Endothelial cell of umbilical vein (primary cell): Measurements from ENCODE around the gene PSTK. TPM values are rescaled to one million over a fixed set of nuclear protein-coding genes. Genes with fewer than 3 reads are reported as not detected.

ENCODE experiments used
- BruUV-seq: library from RNA; stranded (reverse); fragments of 400-500 nt; replicated peaks from 2 replicates; lab custom pipeline; 2021; lab: Mats Ljungman, UMichigan
- CTCF ChIA-PET: fragments of 300-600, 350-600 bp; sonication (Branson Sonifier 250); formaldehyde crosslinking; loops from one replicate; lab custom pipeline; 2021; ENCODE audit warnings: antibody characterized with exemption, inconsistent platforms; lab: Charles Lee
- POLR2A ChIA-PET: fragments of 300-600, 350-600 bp; sonication (Branson Sonifier 250); formaldehyde crosslinking; loops from one replicate; lab custom pipeline; 2021; ENCODE audit warnings: antibody characterized with exemption, inconsistent platforms; lab: Charles Lee
- DNase-seq: peaks from one replicate; pipeline ENCODE4 v3.0.0-alpha.2; 2011; ENCODE audit warnings: low read depth, low spot score
- FAIRE-seq: peaks from 2 replicates; lab custom pipeline; 2011; peaks lifted over from hg19 to GRCh38; lab: Jason Lieb, UNC
- H2AFZ ChIP-seq: 2 replicates; pipeline ENCODE4 v1.6.0; 2012; ENCODE audit warnings: low read depth, low read length, control low read depth, inconsistent platforms
- H3K27ac ChIP-seq: 2 replicates; pipeline ENCODE4 v1.5.1; 2011; ENCODE audit warnings: low read depth, mild to moderate bottlenecking, control low read depth, low read length, moderate library complexity; ENCODE audit not compliant: insufficient read depth
- H3K27me3 ChIP-seq, 2 experiments: 2 replicates each; pipeline versions ENCODE4 v1.6.0 to v1.6.1; 2011; ENCODE audit warnings: low read length in 2 of 2, mixed read lengths in 1 of 2; ENCODE audit not compliant: control insufficient read depth in 2 of 2, insufficient read depth in 2 of 2
- H3K36me3 ChIP-seq, 2 experiments: 2 replicates in 1 of 2; 3 replicates in 1 of 2; pipeline ENCODE4 v1.5.1; 2011; ENCODE audit warnings: low read length in 2 of 2, mild to moderate bottlenecking in 1 of 2, moderate library complexity in 1 of 2; ENCODE audit not compliant: control insufficient read depth in 2 of 2, insufficient read depth in 2 of 2; ENCODE audit errors: extremely low read depth in 1 of 2
- H3K4me1 ChIP-seq: 3 replicates; pipeline ENCODE4 v1.5.1; 2011; ENCODE audit warnings: mild to moderate bottlenecking, low read length; ENCODE audit not compliant: control insufficient read depth, insufficient read depth; ENCODE audit errors: extremely low read depth
- H3K4me2 ChIP-seq: 2 replicates; pipeline ENCODE4 v1.6.1; 2011; ENCODE audit warnings: low read length, control low read depth, mixed read lengths; ENCODE audit not compliant: insufficient read depth
- H3K4me3 ChIP-seq, 3 experiments: fragments of 200-600 bp in 1 of 3; sonication (generic), shearing (Covaris generic) in 1 of 3; replicated peaks in 1 of 3; 2 replicates each; pipeline ENCODE4 v1.5.1; 2011 to 2016; ENCODE audit warnings: control low read depth in 3 of 3, low read length in 3 of 3, mild to moderate bottlenecking in 2 of 3, inconsistent platforms in 1 of 3, low read depth in 1 of 3, moderate library complexity in 1 of 3; ENCODE audit not compliant: insufficient read depth in 1 of 3
- H3K79me2 ChIP-seq: 2 replicates; pipeline ENCODE4 v1.6.0; 2012; ENCODE audit warnings: low read length, inconsistent platforms; ENCODE audit not compliant: control insufficient read depth, insufficient read depth
- H3K9ac ChIP-seq: replicated peaks from 2 replicates; pipeline ENCODE3; 2011; ENCODE audit warnings: low read length, control low read depth; ENCODE audit not compliant: insufficient read depth; ENCODE audit errors: extremely low read depth
- H3K9me1 ChIP-seq: replicated peaks from 3 replicates; pipeline ENCODE4 v1.6.0; 2011; ENCODE audit warnings: mild to moderate bottlenecking, low read length; ENCODE audit not compliant: control insufficient read depth, insufficient read depth; ENCODE audit errors: extremely low read depth
- H3K9me3 ChIP-seq: replicated peaks from 2 replicates; pipeline ENCODE4 v1.5.1; 2012; ENCODE audit warnings: low read length, inconsistent platforms; ENCODE audit not compliant: control insufficient read depth, insufficient read depth
- H4K20me1 ChIP-seq: replicated peaks from 2 replicates; pipeline ENCODE3; 2011; ENCODE audit warnings: mild to moderate bottlenecking, low read length; ENCODE audit not compliant: control insufficient read depth, insufficient read depth; ENCODE audit errors: extremely low read depth
- CTCF ChIP-seq, 2 donors: IDR thresholded peaks; 1 replicate in 1 of 2; 2 replicates in 1 of 2; pipeline ENCODE4 v1.5.1; 2011; ENCODE audit warnings: low read length in 2 of 2, mild to moderate bottlenecking in 2 of 2, moderate library complexity in 2 of 2, control low read depth in 1 of 2, inconsistent platforms in 1 of 2, low read depth in 1 of 2; ENCODE audit not compliant: insufficient read depth in 1 of 2; ENCODE audit errors: extremely low read depth in 1 of 2
- EZH2 ChIP-seq: IDR thresholded peaks from 2 replicates; pipeline ENCODE4 v1.6.1; 2012; ENCODE audit warnings: borderline replicate concordance, low read depth, mild to moderate bottlenecking, moderate library complexity, low read length, inconsistent platforms; ENCODE audit not compliant: severe bottlenecking
- FOS ChIP-seq: IDR thresholded peaks from 2 replicates; pipeline ENCODE4 v1.6.1; 2011; ENCODE audit warnings: mild to moderate bottlenecking, low read length, moderate library complexity, borderline replicate concordance; ENCODE audit not compliant: insufficient read depth
- GATA2 ChIP-seq: IDR thresholded peaks from 2 replicates; pipeline ENCODE4 v1.7.0; 2011; ENCODE audit warnings: low read depth, mild to moderate bottlenecking, moderate library complexity, mixed read lengths, low read length; ENCODE audit not compliant: insufficient read length, insufficient read depth
- JUN ChIP-seq: IDR thresholded peaks from 2 replicates; pipeline ENCODE4 v1.6.1; 2011; ENCODE audit warnings: borderline replicate concordance, low read depth; ENCODE audit not compliant: insufficient read length, insufficient read depth
- MAX ChIP-seq: IDR thresholded peaks from 2 replicates; pipeline ENCODE4 v1.6.1; 2011; ENCODE audit not compliant: insufficient read depth, insufficient read length
- MYC ChIP-seq: IDR thresholded peaks from one replicate; pipeline ENCODE4 v1.6.1; 2011; ENCODE audit warnings: mild to moderate bottlenecking, low read depth, low read length
- POLR2A ChIP-seq: IDR thresholded peaks from 2 replicates; pipeline ENCODE4 v1.6.1; 2012; ENCODE audit warnings: low read depth, mild to moderate bottlenecking, control low read depth, low read length
- POLR2AphosphoS5 ChIP-seq: IDR thresholded peaks from 2 replicates; pipeline ENCODE4 v1.6.1; 2012; ENCODE audit warnings: low read depth, mild to moderate bottlenecking, control low read depth, low read length, moderate library complexity; ENCODE audit not compliant: insufficient read depth
- dilution Hi-C: fragments of 300-500 bp; cut with MboI; formaldehyde crosslinking; loops from one replicate; pipeline ENCODE4 v1.15.0; 2019; ENCODE audit warnings: low sequenced_read_pairs; ENCODE audit not compliant: extremely low pct_ligation_motif_present
- intact Hi-C: fragments of 100-400 bp; cut with micrococcal nuclease; formaldehyde crosslinking; loops from one replicate; pipeline ENCODE4 v1.10.0; 2022
- polyA plus RNA-seq, 4 experiments: library from polyadenylated mRNA; depleted of rRNA in 3 of 4; stranded (reverse) in 3 of 4; unstranded in 1 of 4; fragments of >200 nt; gene quantifications; 2 replicates each; pipeline versions ENCODE4 v1.2.1 to v1.2.3, GENCODE V29; 2011 to 2012; ENCODE audit warnings: missing spikeins in 1 of 4
- total RNA-seq: library from RNA; stranded (reverse); gene quantifications from 2 replicates; pipeline ENCODE4 v1.2.3, GENCODE V29; 2021

Gene PSTK
- total and polyA plus RNA-seq, 2 donors (not counting 3 experiments of a cell fraction or from before 2014, with no cell fraction given): 2.2 to 2.7 TPM

- DNase-seq: no peak
- Histone ChIP-seq H3K36me3 (no peaks in the 10 kb centered on the region), H3K9ac (no peak overlapping the region), H2AFZ (no peak overlapping the region), H3K4me2 (no peak overlapping the region), H3K79me2 (no peaks in the 10 kb centered on the region), H3K27me3 (no peaks in the 10 kb centered on the region), H3K27ac (no peak overlapping the region), H3K9me1 (no peaks in the 10 kb centered on the region), H4K20me1 (no peaks in the 10 kb centered on the region), H3K4me3 (no peak overlapping the region), H3K4me1 (no peaks in the 10 kb centered on the region), H3K9me3 (no peaks in the 10 kb centered on the region)
- dilution Hi-C loops: no loop called here
- no peak for TF ChIP-seq MYC
- no peak for TF ChIP-seq MAX
- TF ChIP-seq POLR2AphosphoS5: no peak
- no peak for TF ChIP-seq EZH2
- TF ChIP-seq JUN: no peak
- no peak for TF ChIP-seq POLR2A
- TF ChIP-seq GATA2: no peak
- no peak for TF ChIP-seq FOS
- TF ChIP-seq CTCF (IDR thresholded peaks at IDR 0.05; ENCODE audit: extremely low read depth in 1 of 2, insufficient read depth in 1 of 2, low read depth in 1 of 2, low read length in 2 of 2): no peak
- no peak for FAIRE-seq
- CTCF ChIA-PET: interaction anchor here (2.0 kb wide), 1 partner anchor 14 kb away, joined by 6 read pairs; no protein-coding TSS in a partner anchor
- BruUV-seq: no TSS peak
- POLR2A ChIA-PET: no interaction called here
- intact Hi-C loops: no loop called here
Measured at GRCh38 chr10:123035467-123036086, 55.4 kb downstream of the PSTK start.
